ENCODE data around the gene CHEK1.

GRCh38 chr11:125603207-125603606 lies 21.8 kb upstream of the CHEK1 start:
- TF ChIP-seq POLR2A (IDR thresholded peaks at IDR 0.05; ENCODE audit: low read length), result no peak
- no peak for TF ChIP-seq GATA1 (IDR thresholded peaks at IDR 0.05; ENCODE audit: low read depth, low read length)

Data from erythroblast (primary cell).